HEK293 (cell line): ENCODE results near the gene SREBF1.

Experiments used
- AEBP2 ChIP-seq: fragments of 450-650 bp; formaldehyde crosslinking; IDR thresholded peaks from 2 replicates; pipeline ENCODE4 v1.5.1; 2016; ENCODE audit warnings: missing biosample characterization, missing genetic modification characterization, borderline replicate concordance
- BCL11A ChIP-seq: fragments of 450-650 bp; formaldehyde crosslinking; IDR thresholded peaks from 2 replicates; pipeline ENCODE4 v1.5.1; 2016; ENCODE audit warnings: low read depth, missing biosample characterization, missing genetic modification characterization
- GLI2 ChIP-seq: fragments of 450-650 bp; formaldehyde crosslinking; IDR thresholded peaks from 2 replicates; pipeline ENCODE4; 2017; ENCODE audit warnings: missing biosample characterization, missing genetic modification characterization, low read depth, borderline replicate concordance
- HIC1 ChIP-seq: fragments of 450-650 bp; formaldehyde crosslinking; IDR thresholded peaks from 2 replicates; pipeline ENCODE4 v1.5.1; 2016; ENCODE audit warnings: missing biosample characterization, missing genetic modification characterization
- IKZF3 ChIP-seq: fragments of 450-650 bp; IDR thresholded peaks from 2 replicates; pipeline ENCODE4 v1.5.0; 2018; ENCODE audit warnings: missing biosample characterization, mild to moderate bottlenecking, missing genetic modification characterization, moderate library complexity
- KLF16 ChIP-seq: fragments of 450-650 bp; formaldehyde crosslinking; IDR thresholded peaks from 2 replicates; pipeline ENCODE4 v1.5.1; 2017; ENCODE audit warnings: missing biosample characterization, missing genetic modification characterization
- KLF17 ChIP-seq: fragments of 450-650 bp; formaldehyde crosslinking; IDR thresholded peaks from 2 replicates; pipeline ENCODE4 v1.5.1; 2016; ENCODE audit warnings: missing biosample characterization, missing genetic modification characterization
- KLF7 ChIP-seq: fragments of 450-650 bp; formaldehyde crosslinking; IDR thresholded peaks from 2 replicates; pipeline ENCODE4 v1.5.1; 2016; ENCODE audit warnings: missing biosample characterization, missing genetic modification characterization, borderline replicate concordance
- OVOL3 ChIP-seq: fragments of 450-650 bp; formaldehyde crosslinking; IDR thresholded peaks from 2 replicates; pipeline ENCODE4 v1.5.1; 2016; ENCODE audit warnings: missing biosample characterization, missing genetic modification characterization
- PBX3 ChIP-seq: sonication (generic); formaldehyde crosslinking; IDR thresholded peaks from 2 replicates; pipeline ENCODE4 v1.8.1; 2022; ENCODE audit warnings: mild to moderate bottlenecking, moderate library complexity, missing genetic modification reagents
- PRDM1 ChIP-seq: fragments of 450-650 bp; formaldehyde crosslinking; IDR thresholded peaks from 2 replicates; pipeline ENCODE4; 2016; ENCODE audit warnings: missing biosample characterization, missing genetic modification characterization
- PRDM4 ChIP-seq: fragments of 450-650 bp; formaldehyde crosslinking; IDR thresholded peaks from 2 replicates; pipeline ENCODE4 v1.5.1; 2017; ENCODE audit warnings: missing biosample characterization, missing genetic modification characterization
- YY2 ChIP-seq: fragments of 450-650 bp; formaldehyde crosslinking; IDR thresholded peaks from 2 replicates; pipeline ENCODE4 v1.5.1; 2016; ENCODE audit warnings: missing biosample characterization, missing genetic modification characterization
- ZBTB20 ChIP-seq: fragments of 450-650 bp; formaldehyde crosslinking; IDR thresholded peaks from 2 replicates; pipeline ENCODE4 v1.5.1; 2016; ENCODE audit warnings: missing biosample characterization, missing genetic modification characterization
- ZNF266 ChIP-seq: fragments of 450-650 bp; formaldehyde crosslinking; IDR thresholded peaks from 2 replicates; pipeline ENCODE4 v1.5.1; 2016; ENCODE audit warnings: missing biosample characterization, missing genetic modification characterization, low read depth
- ZNF302 ChIP-seq: fragments of 450-650 bp; formaldehyde crosslinking; IDR thresholded peaks from 2 replicates; pipeline ENCODE4 v1.5.1; 2016; ENCODE audit warnings: missing biosample characterization, missing genetic modification characterization, low read depth
- ZNF335 ChIP-seq: fragments of 450-650 bp; formaldehyde crosslinking; conservative IDR thresholded peaks from 2 replicates; pipeline ENCODE4 v1.5.1; 2016; ENCODE audit warnings: missing biosample characterization, missing genetic modification characterization
- ZNF473 ChIP-seq: fragments of 450-650 bp; formaldehyde crosslinking; IDR thresholded peaks from 2 replicates; pipeline ENCODE4 v1.5.1; 2017; ENCODE audit warnings: missing biosample characterization, missing genetic modification characterization
- ZNF501 ChIP-seq: fragments of 450-650 bp; formaldehyde crosslinking; IDR thresholded peaks from 2 replicates; pipeline ENCODE4 v1.5.1; 2016; ENCODE audit warnings: missing biosample characterization, missing genetic modification characterization
- ZNF529 ChIP-seq: fragments of 450-650 bp; formaldehyde crosslinking; IDR thresholded peaks from 2 replicates; pipeline ENCODE4 v1.5.1; 2017; ENCODE audit warnings: missing genetic modification characterization, missing biosample characterization; ENCODE audit not compliant: insufficient replicate concordance
- ZNF560 ChIP-seq: fragments of 450-650 bp; formaldehyde crosslinking; IDR thresholded peaks from 2 replicates; pipeline ENCODE4 v1.5.1; 2017; ENCODE audit warnings: missing biosample characterization, missing genetic modification characterization, borderline replicate concordance
- ZNF571 ChIP-seq: fragments of 450-650 bp; formaldehyde crosslinking; IDR thresholded peaks from 2 replicates; pipeline ENCODE4 v1.5.0; 2017; ENCODE audit warnings: missing biosample characterization, missing genetic modification characterization
- ZNF639 ChIP-seq: fragments of 450-650 bp; formaldehyde crosslinking; IDR thresholded peaks from 2 replicates; pipeline ENCODE4 v1.5.1; 2016; ENCODE audit warnings: missing biosample characterization, missing genetic modification characterization
- ZNF645 ChIP-seq: fragments of 450-650 bp; formaldehyde crosslinking; IDR thresholded peaks from 2 replicates; pipeline ENCODE4; 2016; ENCODE audit warnings: missing biosample characterization, missing genetic modification characterization
- ZNF692 ChIP-seq: fragments of 450-650 bp; formaldehyde crosslinking; IDR thresholded peaks from 2 replicates; pipeline ENCODE4 v1.5.1; 2016; ENCODE audit warnings: missing biosample characterization, missing genetic modification characterization

Gene SREBF1

GRCh38 chr17:17783825-17784656 is 52.7 kb downstream of the SREBF1 start (continued):
- no peak for TF ChIP-seq ZNF645 (tag by site-specific recombination)
- TF ChIP-seq BCL11A (tag by site-specific recombination) = peak; percentile 72; the same call in 1 of the 2 replicates
- peak; percentile 38 for TF ChIP-seq PRDM1 (tag by site-specific recombination)
- no peak for TF ChIP-seq ZNF560 (tag by site-specific recombination)
- TF ChIP-seq ZNF692 (tag by site-specific recombination) = no peak
- peak; percentile 56 for TF ChIP-seq HIC1 (tag by site-specific recombination)
- no peak for TF ChIP-seq ZNF302
- peak; percentile 57 for TF ChIP-seq ZNF501 (tag by site-specific recombination)
- TF ChIP-seq OVOL3 (tag by site-specific recombination) = peak; percentile 62; the same call in 1 of the 2 replicates
- TF ChIP-seq PRDM4 (tag by site-specific recombination) = peak; percentile 79; the same call in 1 of the 2 replicates
- TF ChIP-seq GLI2 (tag by site-specific recombination) = no peak
- TF ChIP-seq ZNF335 (tag by site-specific recombination) = peak; percentile 58
- TF ChIP-seq ZNF266 (tag by site-specific recombination) = no peak
- TF ChIP-seq PBX3 (CRISPR knock-in tag) = no peak
- no peak for TF ChIP-seq ZNF571
- TF ChIP-seq IKZF3 (tag by site-specific recombination) = peak; percentile 49
- peak; percentile 86 for TF ChIP-seq KLF16
- TF ChIP-seq KLF7 = peak; percentile 70; the same call in 1 of the 2 replicates
- no peak for TF ChIP-seq AEBP2 (tag by site-specific recombination)
- no peak for TF ChIP-seq YY2 (tag by site-specific recombination)
- no peak for TF ChIP-seq ZNF473 (tag by site-specific recombination)
- TF ChIP-seq KLF17 (tag by site-specific recombination) = peak; percentile 97
- no peak for TF ChIP-seq ZNF529 (tag by site-specific recombination)
- TF ChIP-seq ZBTB20 (tag by site-specific recombination) = peak; percentile 67; the same call in 1 of the 2 replicates
- no peak for TF ChIP-seq ZNF639 (tag by site-specific recombination)
